GM23248 (cell line): ENCODE data around the gene SLC48A1. TPM values are rescaled to one million over a fixed set of nuclear protein-coding genes. Genes with fewer than 3 reads are reported as not detected.

Source experiments
- DNase-seq: peaks from one replicate; pipeline ENCODE4 v3.0.0-alpha.2; 2015
- H2AFZ ChIP-seq: fragments of 200-600 bp; sonication (generic); 2 replicates; pipeline ENCODE4 v1.6.1; 2016; ENCODE audit warnings: antibody characterized with exemption
- H3F3A ChIP-seq: fragments of 200-600 bp; sonication (generic); 2 replicates; pipeline ENCODE4 v1.6.1; 2016; ENCODE audit warnings: mild to moderate bottlenecking, antibody characterized with exemption, mixed run types; ENCODE audit not compliant: insufficient read depth
- H3K27ac ChIP-seq: fragments of 200-600 bp; sonication (generic); 2 replicates; pipeline ENCODE4 v1.5.1; 2016; ENCODE audit warnings: mild to moderate bottlenecking
- H3K27me3 ChIP-seq: fragments of 200-600 bp; sonication (generic); replicated peaks from 2 replicates; pipeline ENCODE4 v1.6.1; 2016; ENCODE audit warnings: mild to moderate bottlenecking; ENCODE audit not compliant: insufficient read depth
- H3K36me3 ChIP-seq: fragments of 200-600 bp; sonication (generic); 2 replicates; pipeline ENCODE4 v1.6.1; 2016; ENCODE audit warnings: low read depth, mild to moderate bottlenecking
- H3K4me1 ChIP-seq: fragments of 200-600 bp; sonication (generic); 2 replicates; pipeline ENCODE4 v1.6.1; 2016; ENCODE audit warnings: mild to moderate bottlenecking; ENCODE audit not compliant: insufficient read depth
- H3K4me2 ChIP-seq: fragments of 200-600 bp; sonication (generic); one replicate; pipeline ENCODE4 v1.6.1; 2016; ENCODE audit warnings: mild to moderate bottlenecking; ENCODE audit not compliant: unreplicated experiment
- H3K4me3 ChIP-seq: fragments of 200-600 bp; sonication (generic); 2 replicates; pipeline ENCODE4 v1.5.1; 2016; ENCODE audit warnings: mild to moderate bottlenecking
- H3K79me2 ChIP-seq: fragments of 200-600 bp; sonication (generic); 2 replicates; pipeline ENCODE4 v1.6.1; 2016; ENCODE audit warnings: mild to moderate bottlenecking; ENCODE audit not compliant: insufficient read depth
- H3K9ac ChIP-seq: fragments of 200-600 bp; sonication (generic); 2 replicates; pipeline ENCODE4 v1.6.1; 2016; ENCODE audit warnings: mild to moderate bottlenecking
- H3K9me2 ChIP-seq: fragments of 200-600 bp; sonication (generic); 2 replicates; pipeline ENCODE4 v1.6.1; 2016; ENCODE audit warnings: mixed run types, mild to moderate bottlenecking, moderate library complexity; ENCODE audit not compliant: insufficient read depth
- H3K9me3 ChIP-seq: fragments of 200-600 bp; sonication (generic); one replicate; pipeline ENCODE4 v1.6.1; 2017; ENCODE audit warnings: low read depth
- H4K20me1 ChIP-seq: fragments of 200-600 bp; sonication (generic); 2 replicates; pipeline ENCODE4 v1.6.0; 2016; ENCODE audit not compliant: insufficient read depth
- EZH2 ChIP-seq: fragments of 200-600 bp; sonication (generic); IDR thresholded peaks from 2 replicates; pipeline ENCODE4 v1.6.1; 2018; ENCODE audit warnings: antibody characterized with exemption, mild to moderate bottlenecking; ENCODE audit not compliant: insufficient read depth, poor library complexity, severe bottlenecking
- EZH2phosphoT487 ChIP-seq: fragments of 200-600 bp; sonication (generic); IDR thresholded peaks from 2 replicates; pipeline ENCODE4 v1.6.1; 2018; ENCODE audit warnings: antibody characterized with exemption, moderate library complexity, mild to moderate bottlenecking, low read depth; ENCODE audit not compliant: insufficient read depth
- WGBS, 2 experiments: methylation state at CpG; one replicate each; pipeline ENCODE4 v1.1.6; 2015 to 2017; ENCODE audit warnings: low lambda C conversion rate in 2 of 2, low coverage in 1 of 2; ENCODE audit errors: missing lambda C conversion rate in 2 of 2; 5-methylcytosine and 5-hydroxymethylcytosine counted together
- in situ Hi-C: fragments of 300-500 bp; cut with MboI; formaldehyde crosslinking; loops from 2 replicates; pipeline ENCODE4 v1.15.0; 2020
- polyA plus RNA-seq: library from polyadenylated mRNA; unstranded; fragments of >200 nt; fragmentation: Nextera tagmentation; extraction: Ambion mirVana; gene quantifications from 2 replicates; pipeline ENCODE4 v1.2.1, GENCODE V29; 2016
- total RNA-seq: library from RNA; depleted of rRNA; stranded (reverse); fragments of >200 nt; shearing (Covaris generic); gene quantifications from 2 replicates; pipeline ENCODE4 v1.2.3, GENCODE V29; 2014

SLC48A1 gene
- total and polyA plus RNA-seq, 2 experiments from 2014 or later: 16.4 to 21.8 TPM

GRCh38 chr12:47750916-47751470, 22.0 kb upstream of the SLC48A1 start:
- no peak for DNase-seq
- no peaks in the 10 kb centered on the region for H3K9me2 ChIP-seq
- WGBS, 2 experiments: 92 to 93% methylated on average over 18 to 19 of the region's 19 CpGs
- no peak overlapping the region for H2AFZ ChIP-seq
- TF ChIP-seq EZH2 (no peak), EZH2phosphoT487 (no peak)
- H3K9ac ChIP-seq: no peak overlapping the region
- no peaks in the 10 kb centered on the region for H4K20me1 ChIP-seq
- H3K4me2 ChIP-seq: no peak overlapping the region
- H3K27ac ChIP-seq: no peak overlapping the region
- H3K27me3 ChIP-seq: no peaks in the 10 kb centered on the region
- H3K4me3 ChIP-seq: no peak overlapping the region
- H3K9me3 ChIP-seq: no peaks in the 10 kb centered on the region
- peaks cover 27% of the 10 kb centered on the region for H3K4me1 ChIP-seq
- H3F3A ChIP-seq: peaks cover 23% of the 10 kb centered on the region
- no peaks in the 10 kb centered on the region for H3K36me3 ChIP-seq
- in situ Hi-C loops: no loop called here
- no peaks in the 10 kb centered on the region for H3K79me2 ChIP-seq

- in situ Hi-C loops: no loop called here
- Histone ChIP-seq H2AFZ (no peak overlapping the region), H3K9me2 (no peaks in the 10 kb centered on the region), H3K79me2 (no peaks in the 10 kb centered on the region), H3K4me2 (no peak overlapping the region), H3K4me3 (no peak overlapping the region), H3K27me3 (no peaks in the 10 kb centered on the region), H3K9me3 (no peaks in the 10 kb centered on the region), H3F3A (peaks cover 23% of the 10 kb centered on the region), H3K27ac (no peak overlapping the region), H3K9ac (no peak overlapping the region), H3K36me3 (no peaks in the 10 kb centered on the region), H3K4me1 (peaks cover 27% of the 10 kb centered on the region), H4K20me1 (no peaks in the 10 kb centered on the region)
- TF ChIP-seq EZH2 (no peak), EZH2phosphoT487 (no peak)
- WGBS, 2 experiments: 88 to 89% methylated on average over 9 of the region's 9 CpGs
- no peak for DNase-seq
Observed at GRCh38 chr12:47751561-47751960, 21.5 kb upstream of the SLC48A1 start.

- in situ Hi-C loops: no loop called here
- peak overlapping the region; percentile 13 for H3K4me2 ChIP-seq
- H3K4me3 ChIP-seq: no peak overlapping the region
- no peak overlapping the region for H2AFZ ChIP-seq
- H3F3A ChIP-seq: peaks cover 23% of the 10 kb centered on the region
- peak overlapping the region; percentile 10; the same call in 1 of the 2 replicates for H3K9ac ChIP-seq
- H3K9me3 ChIP-seq: no peaks in the 10 kb centered on the region
- H3K9me2 ChIP-seq: no peaks in the 10 kb centered on the region
- no peaks in the 10 kb centered on the region for H3K79me2 ChIP-seq
- DNase-seq: no peak
- TF ChIP-seq EZH2phosphoT487 (no peak), EZH2 (no peak)
- no peaks in the 10 kb centered on the region for H3K36me3 ChIP-seq
- WGBS, 2 experiments: 62 to 64% methylated on average over 4 of the region's 4 CpGs
- no peaks in the 10 kb centered on the region for H3K27me3 ChIP-seq
- peaks cover 27% of the 10 kb centered on the region for H3K4me1 ChIP-seq
- H4K20me1 ChIP-seq: no peaks in the 10 kb centered on the region
- H3K27ac ChIP-seq: peak overlapping the region; percentile 83
Observed at GRCh38 chr12:47752121-47752520, 20.9 kb upstream of the SLC48A1 start.

GRCh38 chr12:47752552-47752951, 20.5 kb upstream of the SLC48A1 start:
- peak; percentile 97 for DNase-seq
- no peaks in the 10 kb centered on the region for H3K79me2 ChIP-seq
- peaks cover 23% of the 10 kb centered on the region for H3F3A ChIP-seq
- no peaks in the 10 kb centered on the region for H3K9me2 ChIP-seq
- no peaks in the 10 kb centered on the region for H3K36me3 ChIP-seq
- TF ChIP-seq EZH2phosphoT487: no peak
- no peak for TF ChIP-seq EZH2
- H4K20me1 ChIP-seq: no peaks in the 10 kb centered on the region
- no peaks in the 10 kb centered on the region for H3K27me3 ChIP-seq
- in situ Hi-C loops: no loop called here
- H3K4me1 ChIP-seq: peaks cover 27% of the 10 kb centered on the region
- H3K4me3 ChIP-seq: no peak overlapping the region
- peak overlapping the region; percentile 58; the same call in 1 of the 2 replicates for H2AFZ ChIP-seq
- peak overlapping the region; percentile 59 for H3K9ac ChIP-seq
- H3K27ac ChIP-seq: peak overlapping the region; percentile 83
- peak overlapping the region; percentile 52 for H3K4me2 ChIP-seq
- 6 to 10% methylated on average over 7 of the region's 7 CpGs for WGBS, 2 experiments
- no peaks in the 10 kb centered on the region for H3K9me3 ChIP-seq
